ENCODE data around the gene CFAP46. TPM values are rescaled to one million over a fixed set of nuclear protein-coding genes. Genes with fewer than 3 reads are reported as not detected.

CFAP46 gene
- total and polyA plus RNA-seq, 7 experiments from 2014 or later = 0.05 TPM; not detected in 6

DNA sequence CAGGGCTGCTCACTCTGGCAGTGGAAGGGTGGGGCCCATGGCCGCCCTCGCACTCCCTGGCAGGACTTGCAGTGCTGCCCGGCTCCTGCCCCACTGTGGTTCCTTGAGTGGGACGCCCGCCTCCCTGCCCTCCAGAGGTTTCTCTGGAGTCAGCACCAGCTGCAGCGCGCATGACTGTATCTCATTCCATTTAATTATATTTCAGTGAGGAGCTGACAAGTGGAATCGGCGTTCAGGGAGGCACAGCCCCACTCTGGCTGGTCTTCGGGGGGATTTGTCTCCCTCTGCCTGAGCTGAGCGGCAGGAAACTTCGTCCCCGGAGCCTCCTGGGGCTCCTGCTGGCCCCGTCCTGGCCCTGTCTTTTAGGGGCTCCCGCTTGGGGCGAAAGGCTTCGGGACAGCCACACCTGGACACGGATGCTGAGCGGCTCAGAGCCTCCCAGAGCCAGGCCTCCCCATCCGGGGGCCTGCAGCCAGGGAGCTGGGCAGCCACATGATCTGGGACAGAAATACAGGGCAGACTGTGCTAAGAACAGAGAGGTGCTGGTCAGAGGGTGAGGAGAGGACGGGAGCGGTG lies 81.2 kb downstream of the CFAP46 start:
- Mint-ChIP-seq H3K9me3 (peaks cover 0 to 14% (median 5%) of the 10 kb centered on the region in 11 donors), H3K4me1 (peaks cover 8 to 26% (median 13%) of the 10 kb centered on the region in 7 donors), H3K4me3 (peak overlapping the region in 1 of 10 donors; percentile 67), H3K36me3 (peaks cover 0 to 6% (median 0%) of the 10 kb centered on the region in 5 donors), H3K27me3 (peaks cover 0 to 17% (median 7%) of the 10 kb centered on the region in 5 donors), H3K27ac (no peak overlapping the region)
- DNase-seq (peak in 1 of 9 donors; percentile 4), ATAC-seq (no peak)
- CTCF ChIA-PET = no interaction called here
- intact Hi-C loops (cut with micrococcal nuclease) = no loop called here
- Histone ChIP-seq H3K4me3 (ENCODE audit: low read length) (no peak overlapping the region), H3K4me1 (ENCODE audit: control insufficient read depth in 2 of 2, insufficient read depth in 2 of 2, low read length in 2 of 2) (peaks cover 0 to 8% of the 10 kb centered on the region in 2 donors), H3K27me3 (ENCODE audit: control insufficient read depth in 2 of 2, insufficient read depth in 2 of 2, low read length in 2 of 2) (no peaks in the 10 kb centered on the region), H3K27ac (ENCODE audit: low read depth, low read length) (no peak overlapping the region), H3K9me3 (ENCODE audit: control insufficient read depth in 2 of 3, low read length in 3 of 3) (no peaks in the 10 kb centered on the region), H3K36me3 (ENCODE audit: control insufficient read depth in 2 of 3, insufficient read depth in 3 of 3, low read length in 3 of 3) (no peaks in the 10 kb centered on the region)
- POLR2A ChIA-PET = no interaction called here

DNA sequence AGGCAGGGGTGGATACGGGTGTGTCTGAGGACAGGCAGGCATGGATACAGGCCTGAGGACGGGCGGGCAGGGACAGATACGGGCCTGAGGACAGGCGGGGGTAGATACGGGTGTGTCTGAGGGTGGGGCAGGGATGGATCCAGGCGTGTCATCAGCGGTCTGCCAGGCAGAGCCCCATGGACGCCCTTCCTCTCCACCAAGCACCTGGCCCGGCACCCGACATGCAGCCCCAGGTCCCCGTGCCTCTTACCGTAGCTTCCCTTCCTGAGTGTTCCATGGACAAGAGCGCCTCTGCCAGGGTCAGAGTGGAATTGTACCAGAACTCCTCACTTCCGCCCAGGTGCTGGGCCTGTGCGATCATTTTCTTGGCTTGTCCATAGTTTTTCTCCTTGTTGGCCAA lies 81.8 kb downstream of the CFAP46 start:
- Histone ChIP-seq H3K27ac (ENCODE audit: low read depth, low read length) (no peak overlapping the region), H3K4me3 (ENCODE audit: low read length) (no peak overlapping the region), H3K4me1 (ENCODE audit: control insufficient read depth in 2 of 2, insufficient read depth in 2 of 2, low read length in 2 of 2) (peaks cover 0 to 8% of the 10 kb centered on the region in 2 donors), H3K9me3 (ENCODE audit: control insufficient read depth in 2 of 3, low read length in 3 of 3) (no peaks in the 10 kb centered on the region), H3K36me3 (ENCODE audit: control insufficient read depth in 2 of 3, insufficient read depth in 3 of 3, low read length in 3 of 3) (no peaks in the 10 kb centered on the region), H3K27me3 (ENCODE audit: control insufficient read depth in 2 of 2, insufficient read depth in 2 of 2, low read length in 2 of 2) (no peaks in the 10 kb centered on the region)
- intact Hi-C loops (cut with micrococcal nuclease) = no loop called here
- no peak for ATAC-seq
- ChIA-PET CTCF (no interaction called here), POLR2A (no interaction called here)
- Mint-ChIP-seq H3K4me3 (no peak overlapping the region), H3K27me3 (peaks cover 0 to 22% (median 7%) of the 10 kb centered on the region in 5 donors), H3K9me3 (peaks cover 0 to 21% (median 7%) of the 10 kb centered on the region in 11 donors), H3K4me1 (peaks cover 8 to 26% (median 13%) of the 10 kb centered on the region in 7 donors), H3K27ac (no peak overlapping the region), H3K36me3 (peaks cover 0 to 6% (median 0%) of the 10 kb centered on the region in 5 donors)
- DNase-seq = peak in 1 of 9 donors; percentile 2

DNA sequence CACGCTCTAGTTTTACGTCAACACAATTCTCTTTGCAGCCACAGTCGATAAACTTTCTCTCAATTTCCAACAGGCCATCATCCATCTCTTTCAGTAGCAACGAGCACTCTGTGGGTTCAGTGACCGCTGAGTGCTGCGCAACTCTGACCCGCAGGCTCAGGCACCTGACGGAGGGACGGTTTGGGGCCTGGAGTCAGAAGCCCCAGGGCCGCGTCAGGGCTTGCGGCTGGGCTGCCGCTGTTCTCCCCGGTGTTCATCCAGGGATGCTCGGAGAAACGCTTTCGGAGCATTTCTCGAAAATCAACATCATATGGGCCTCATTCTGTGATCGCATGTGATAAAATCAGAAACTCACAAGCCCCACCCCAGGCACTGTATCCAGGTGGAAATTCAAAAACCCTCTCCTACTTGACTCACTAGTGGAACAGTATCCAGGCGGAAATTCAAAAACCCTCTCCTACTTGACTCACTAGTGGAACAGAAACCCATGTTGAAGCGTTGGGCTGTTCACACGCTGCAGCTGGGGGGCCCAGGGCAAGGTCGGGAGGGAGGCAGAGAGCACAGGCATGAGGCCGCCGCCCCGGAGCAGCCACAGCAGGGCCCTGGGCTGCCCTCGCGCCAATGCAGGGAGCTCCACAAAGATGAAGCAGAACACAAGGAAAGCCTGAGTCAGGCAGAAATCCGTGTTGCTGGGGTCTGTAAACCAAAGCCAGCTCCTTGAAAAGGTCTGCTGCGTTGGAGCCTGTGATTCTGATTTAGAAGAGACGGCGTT lies 83.1 kb downstream of the CFAP46 start:
- Mint-ChIP-seq H3K9me3 (peaks cover 0 to 22% (median 7%) of the 10 kb centered on the region in 11 donors), H3K27ac (no peak overlapping the region), H3K27me3 (peaks cover 0 to 27% (median 7%) of the 10 kb centered on the region in 5 donors), H3K36me3 (peaks cover 0 to 6% (median 0%) of the 10 kb centered on the region in 5 donors), H3K4me3 (no peak overlapping the region), H3K4me1 (peaks cover 8 to 19% (median 12%) of the 10 kb centered on the region in 7 donors)
- Histone ChIP-seq H3K27me3 (ENCODE audit: control insufficient read depth in 2 of 2, insufficient read depth in 2 of 2, low read length in 2 of 2) (no peaks in the 10 kb centered on the region), H3K9me3 (ENCODE audit: control insufficient read depth in 2 of 3, low read length in 3 of 3) (no peaks in the 10 kb centered on the region), H3K36me3 (ENCODE audit: control insufficient read depth in 2 of 3, insufficient read depth in 3 of 3, low read length in 3 of 3) (no peaks in the 10 kb centered on the region), H3K4me1 (ENCODE audit: control insufficient read depth in 2 of 2, insufficient read depth in 2 of 2, low read length in 2 of 2) (peaks cover 0 to 8% of the 10 kb centered on the region in 2 donors), H3K4me3 (ENCODE audit: low read length) (no peak overlapping the region), H3K27ac (ENCODE audit: low read depth, low read length) (no peak overlapping the region)
- CTCF ChIA-PET = no interaction called here
- intact Hi-C loops (cut with micrococcal nuclease) = no loop called here
- POLR2A ChIA-PET = no interaction called here
- ATAC-seq (no peak), DNase-seq (no peak)

DNA sequence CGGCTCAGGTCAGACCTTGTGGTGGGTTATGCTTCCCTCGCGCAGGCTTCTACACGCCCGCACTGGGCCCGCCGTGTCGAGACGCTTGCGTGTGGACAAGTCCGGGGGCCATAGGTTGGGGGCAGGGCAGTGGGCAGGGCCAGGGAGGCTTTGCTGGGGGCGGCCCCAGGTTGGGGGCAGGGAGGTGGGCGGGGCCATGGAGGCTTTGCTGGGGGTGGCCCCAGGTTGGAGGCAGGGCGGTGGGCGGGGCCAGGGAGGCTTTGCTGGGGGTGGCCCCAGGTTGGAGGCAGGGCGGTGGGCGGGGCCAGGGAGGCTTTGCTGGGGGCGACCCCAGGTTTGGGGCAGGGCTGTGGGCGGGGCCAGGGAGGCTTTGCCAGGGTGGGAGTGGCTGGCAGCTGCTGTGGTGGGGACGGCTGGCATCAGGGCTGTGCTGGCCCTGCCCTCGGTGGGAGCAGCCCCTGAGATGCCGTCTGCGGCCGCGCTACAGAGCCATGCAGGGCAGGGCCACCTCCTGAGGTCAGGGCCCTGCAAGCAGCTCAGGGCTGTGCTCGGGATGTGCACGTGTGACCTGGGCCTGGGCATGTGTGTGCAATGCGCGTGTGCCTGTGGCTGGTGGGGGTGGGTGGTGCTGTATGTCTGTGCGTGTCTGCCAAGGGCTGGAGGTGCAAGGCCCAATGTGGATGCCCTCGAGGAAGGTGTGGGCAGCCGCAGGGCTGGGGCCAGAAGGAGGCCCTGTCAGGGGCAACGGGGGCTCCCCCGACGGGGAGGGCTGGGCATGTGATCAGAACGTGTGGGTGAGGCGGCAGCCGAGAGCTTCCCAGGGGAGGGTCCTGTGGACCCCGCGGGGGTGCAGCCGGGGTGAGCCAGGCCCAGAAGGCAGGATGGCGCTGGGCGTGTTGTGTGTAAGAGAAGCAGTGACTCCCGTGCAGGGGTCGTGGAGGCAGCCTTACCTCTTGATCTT lies 84.0 kb downstream of the CFAP46 start:
- no peaks in the 10 kb centered on the region for H3K27me3 ChIP-seq (ENCODE audit: control insufficient read depth in 2 of 2, insufficient read depth in 2 of 2, low read length in 2 of 2)
- ChIA-PET POLR2A (no interaction called here), CTCF (no interaction called here)
- H3K9me3 ChIP-seq (ENCODE audit: control insufficient read depth in 2 of 3, low read length in 3 of 3) = no peaks in the 10 kb centered on the region
- H3K9me3 Mint-ChIP-seq = peaks cover 0 to 22% (median 7%) of the 10 kb centered on the region in 11 donors
- peaks cover 3 to 23% (median 10%) of the 10 kb centered on the region in 5 donors for H3K27me3 Mint-ChIP-seq
- DNase-seq = no peak
- H3K4me3 Mint-ChIP-seq = no peak overlapping the region
- H3K36me3 Mint-ChIP-seq = peaks cover 0 to 6% (median 0%) of the 10 kb centered on the region in 5 donors
- H3K27ac ChIP-seq (ENCODE audit: low read depth, low read length) = no peak overlapping the region
- ATAC-seq = no peak
- peaks cover 0 to 6% of the 10 kb centered on the region in 2 donors for H3K4me1 ChIP-seq (ENCODE audit: control insufficient read depth in 2 of 2, insufficient read depth in 2 of 2, low read length in 2 of 2)
- peaks cover 4 to 12% (median 8%) of the 10 kb centered on the region in 7 donors for H3K4me1 Mint-ChIP-seq
- H3K27ac Mint-ChIP-seq = no peak overlapping the region
- H3K4me3 ChIP-seq (ENCODE audit: low read length) = no peak overlapping the region
- intact Hi-C loops (cut with micrococcal nuclease) = no loop called here
- H3K36me3 ChIP-seq (ENCODE audit: control insufficient read depth in 2 of 3, insufficient read depth in 3 of 3, low read length in 3 of 3) = no peaks in the 10 kb centered on the region

DNA sequence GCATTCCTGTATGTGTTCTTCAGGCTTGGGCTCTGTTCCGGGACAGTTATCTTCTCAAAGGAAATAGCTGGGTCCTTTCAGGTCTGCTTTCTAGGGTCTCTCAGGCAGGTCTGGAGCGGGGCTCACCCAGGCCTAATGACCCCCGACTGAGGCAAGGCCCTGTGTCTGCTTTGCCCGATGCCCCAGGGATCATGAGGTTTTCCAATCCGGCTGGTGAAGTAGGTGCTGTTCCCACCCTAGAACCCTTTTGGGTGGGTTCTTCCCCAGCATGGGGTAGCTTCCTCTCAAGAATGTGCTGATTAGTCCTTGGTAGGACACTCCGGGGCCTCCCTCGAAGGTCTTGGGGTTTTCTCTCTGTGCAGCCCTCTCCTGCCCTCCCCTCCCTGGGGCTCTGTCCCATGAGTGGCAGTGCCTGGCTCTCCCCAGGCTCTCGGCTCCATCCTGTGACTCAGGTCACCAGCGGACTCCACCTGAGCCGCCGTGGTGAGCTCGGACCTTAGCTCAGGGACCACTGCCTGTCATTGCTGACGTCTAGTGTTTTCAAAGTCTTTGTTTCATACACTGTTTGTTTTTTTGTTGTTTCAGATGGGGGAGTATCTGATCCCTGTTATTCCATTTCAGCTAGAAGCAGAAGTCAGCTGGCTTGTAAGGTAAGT lies 85.4 kb downstream of the CFAP46 start:
- no peaks in the 10 kb centered on the region for H3K36me3 ChIP-seq (ENCODE audit: control insufficient read depth in 2 of 3, insufficient read depth in 3 of 3, low read length in 3 of 3)
- H3K27me3 ChIP-seq (ENCODE audit: control insufficient read depth in 2 of 2, insufficient read depth in 2 of 2, low read length in 2 of 2) = no peaks in the 10 kb centered on the region
- Mint-ChIP-seq H3K4me3 (no peak overlapping the region), H3K27me3 (peaks cover 3 to 24% (median 10%) of the 10 kb centered on the region in 5 donors), H3K9me3 (peaks cover 0 to 22% (median 7%) of the 10 kb centered on the region in 11 donors), H3K36me3 (peaks cover 0 to 6% (median 0%) of the 10 kb centered on the region in 5 donors), H3K27ac (no peak overlapping the region), H3K4me1 (peaks cover 0 to 4% (median 0%) of the 10 kb centered on the region in 7 donors)
- CTCF ChIA-PET = no interaction called here
- H3K27ac ChIP-seq (ENCODE audit: low read depth, low read length) = no peak overlapping the region
- no peaks in the 10 kb centered on the region for H3K9me3 ChIP-seq (ENCODE audit: control insufficient read depth in 2 of 3, low read length in 3 of 3)
- H3K4me1 ChIP-seq (ENCODE audit: control insufficient read depth in 2 of 2, insufficient read depth in 2 of 2, low read length in 2 of 2) = no peaks in the 10 kb centered on the region
- POLR2A ChIA-PET = no interaction called here
- ATAC-seq (no peak), DNase-seq (peak in 1 of 9 donors; percentile 2)
- H3K4me3 ChIP-seq (ENCODE audit: low read length) = no peak overlapping the region
- intact Hi-C loops (cut with micrococcal nuclease) = no loop called here

DNA sequence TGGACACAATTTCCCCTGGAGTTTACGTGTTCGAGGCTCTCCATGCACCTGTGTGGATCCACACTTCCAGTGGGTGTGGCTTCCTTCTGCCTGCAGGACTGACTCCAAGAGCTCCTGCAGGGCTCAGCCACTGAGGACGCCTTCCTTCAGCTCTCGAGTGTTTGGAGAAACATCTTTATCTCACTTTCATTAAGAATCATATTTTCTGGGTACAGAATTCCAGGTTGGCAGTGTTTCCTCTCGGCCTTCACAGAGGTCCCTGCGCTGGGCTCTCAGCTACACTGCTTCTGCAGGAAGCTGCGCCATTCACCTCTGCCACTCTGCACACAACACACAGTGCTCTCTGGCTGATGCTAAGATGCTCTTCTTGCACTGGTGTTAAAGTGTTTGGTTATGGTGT lies 86.5 kb downstream of the CFAP46 start:
- Mint-ChIP-seq H3K4me1 (no peaks in the 10 kb centered on the region), H3K36me3 (peaks cover 0 to 6% (median 0%) of the 10 kb centered on the region in 5 donors), H3K27me3 (peaks cover 3 to 24% (median 16%) of the 10 kb centered on the region in 5 donors), H3K27ac (no peak overlapping the region), H3K9me3 (peaks cover 0 to 22% (median 7%) of the 10 kb centered on the region in 11 donors), H3K4me3 (no peak overlapping the region)
- ChIA-PET CTCF (no interaction called here), POLR2A (no interaction called here)
- Histone ChIP-seq H3K4me1 (ENCODE audit: control insufficient read depth in 2 of 2, insufficient read depth in 2 of 2, low read length in 2 of 2) (no peaks in the 10 kb centered on the region), H3K4me3 (ENCODE audit: low read length) (no peak overlapping the region), H3K9me3 (ENCODE audit: control insufficient read depth in 2 of 3, low read length in 3 of 3) (no peaks in the 10 kb centered on the region), H3K36me3 (ENCODE audit: control insufficient read depth in 2 of 3, insufficient read depth in 3 of 3, low read length in 3 of 3) (no peaks in the 10 kb centered on the region), H3K27me3 (ENCODE audit: control insufficient read depth in 2 of 2, insufficient read depth in 2 of 2, low read length in 2 of 2) (no peaks in the 10 kb centered on the region), H3K27ac (ENCODE audit: low read depth, low read length) (no peak overlapping the region)
- DNase-seq (no peak), ATAC-seq (no peak)
- intact Hi-C loops (cut with micrococcal nuclease) = no loop called here
